HEK293 (cell line): Measurements from ENCODE around the gene ATP5F1B.

ENCODE experiments used
- CTCF ChIA-PET: fragments of 350-600 bp; formaldehyde crosslinking; extraction: SDS; loops from one replicate; lab custom pipeline; 2021; ENCODE audit warnings: antibody characterized with exemption; lab: Yijun Ruan, JAX
- POLR2A ChIA-PET: fragments of 300-600 bp; formaldehyde crosslinking; extraction: SDS; loops from one replicate; lab custom pipeline; 2020; ENCODE audit warnings: antibody characterized with exemption, inconsistent platforms; lab: Yijun Ruan, JAX
- H3K27ac ChIP-seq: fragments of 200-500 bp; sonication (Bioruptor generic); 2 replicates; pipeline ENCODE4 v1.5.1; 2014; ENCODE audit warnings: low read depth, low read length, control low read depth, inconsistent platforms; ENCODE audit errors: extremely low read depth
- H3K36me3 ChIP-seq, 2 experiments: fragments of 200-500 bp in 1 of 2; sonication (Bioruptor generic) in 1 of 2; 1 replicate in 1 of 2; 2 replicates in 1 of 2; pipeline ENCODE4 v1.5.1; 2014 to 2017; ENCODE audit warnings: inconsistent platforms in 2 of 2, low read length in 2 of 2; ENCODE audit not compliant: control insufficient read depth in 2 of 2, insufficient read depth in 1 of 2
- H3K4me1 ChIP-seq: fragments of 200-500 bp; sonication (Bioruptor generic); 2 replicates; pipeline ENCODE4 v1.5.1; 2014; ENCODE audit warnings: mild to moderate bottlenecking, low read length, inconsistent platforms; ENCODE audit not compliant: control insufficient read depth, insufficient read depth
- H3K4me3 ChIP-seq: 2 replicates; pipeline ENCODE4 v1.5.1; 2011; ENCODE audit warnings: low read depth, mild to moderate bottlenecking, control low read depth, low read length, moderate library complexity
- H3K9me3 ChIP-seq: fragments of 200-500 bp; sonication (Bioruptor generic); 2 replicates; pipeline ENCODE4 v1.5.1; 2014; ENCODE audit warnings: low read depth, low read length, inconsistent platforms; ENCODE audit not compliant: control insufficient read depth, insufficient read depth
- SALL2 ChIP-seq: fragments of 450-650 bp; formaldehyde crosslinking; IDR thresholded peaks from 2 replicates; pipeline ENCODE4 v1.5.0; 2017; ENCODE audit warnings: missing biosample characterization, mild to moderate bottlenecking, missing genetic modification characterization, borderline replicate concordance
- SP7 ChIP-seq: fragments of 450-650 bp; formaldehyde crosslinking; IDR thresholded peaks from 2 replicates; pipeline ENCODE4 v1.5.1; 2016; ENCODE audit warnings: missing biosample characterization, missing genetic modification characterization
- ZNF23 ChIP-seq: fragments of 450-650 bp; formaldehyde crosslinking; IDR thresholded peaks from 2 replicates; pipeline ENCODE4 v1.5.1; 2016; ENCODE audit warnings: missing biosample characterization, missing genetic modification characterization, borderline replicate concordance
- ZNF292 ChIP-seq: fragments of 450-650 bp; formaldehyde crosslinking; IDR thresholded peaks from 2 replicates; pipeline ENCODE4 v1.5.1; 2016; ENCODE audit warnings: low read depth, missing biosample characterization, missing genetic modification characterization, borderline replicate concordance
- ZNF366 ChIP-seq: fragments of 450-650 bp; formaldehyde crosslinking; conservative IDR thresholded peaks from 2 replicates; pipeline ENCODE4 v1.5.1; 2016; ENCODE audit warnings: missing biosample characterization, missing genetic modification characterization
- ZNF423 ChIP-seq: fragments of 450-650 bp; formaldehyde crosslinking; IDR thresholded peaks from 2 replicates; pipeline ENCODE4 v1.5.1; 2016; ENCODE audit warnings: missing biosample characterization, missing genetic modification characterization
- ZNF48 ChIP-seq: fragments of 450-650 bp; formaldehyde crosslinking; IDR thresholded peaks from 2 replicates; pipeline ENCODE4 v1.5.1; 2016; ENCODE audit warnings: missing biosample characterization, missing genetic modification characterization
- ZNF555 ChIP-seq: fragments of 450-650 bp; formaldehyde crosslinking; conservative IDR thresholded peaks from 2 replicates; pipeline ENCODE4 v1.5.1; 2017; ENCODE audit warnings: missing biosample characterization, mild to moderate bottlenecking, missing genetic modification characterization, inconsistent platforms
- ZNF561 ChIP-seq: fragments of 450-650 bp; IDR thresholded peaks from 2 replicates; pipeline ENCODE4 v1.5.1; 2018; ENCODE audit warnings: missing biosample characterization, missing genetic modification characterization, borderline replicate concordance
- ZNF600 ChIP-seq: fragments of 450-650 bp; formaldehyde crosslinking; IDR thresholded peaks from 2 replicates; pipeline ENCODE4 v1.5.1; 2016; ENCODE audit warnings: missing biosample characterization, missing genetic modification characterization
- TF ChIP-seq, protein P1 (sequence below): fragments of 450-650 bp; formaldehyde crosslinking; IDR thresholded peaks from 2 replicates; pipeline ENCODE4 v1.5.1; 2016; ENCODE audit warnings: missing biosample characterization, missing genetic modification characterization
- TF ChIP-seq, protein P2 (sequence below): fragments of 450-650 bp; formaldehyde crosslinking; IDR thresholded peaks from 2 replicates; pipeline ENCODE4 v1.5.1; 2017; ENCODE audit warnings: missing biosample characterization, missing genetic modification characterization
- TF ChIP-seq, protein P3 (sequence below): fragments of 450-650 bp; formaldehyde crosslinking; IDR thresholded peaks from 2 replicates; pipeline ENCODE4 v1.5.1; 2016; ENCODE audit warnings: missing biosample characterization, missing genetic modification characterization

ATP5F1B gene

DNA sequence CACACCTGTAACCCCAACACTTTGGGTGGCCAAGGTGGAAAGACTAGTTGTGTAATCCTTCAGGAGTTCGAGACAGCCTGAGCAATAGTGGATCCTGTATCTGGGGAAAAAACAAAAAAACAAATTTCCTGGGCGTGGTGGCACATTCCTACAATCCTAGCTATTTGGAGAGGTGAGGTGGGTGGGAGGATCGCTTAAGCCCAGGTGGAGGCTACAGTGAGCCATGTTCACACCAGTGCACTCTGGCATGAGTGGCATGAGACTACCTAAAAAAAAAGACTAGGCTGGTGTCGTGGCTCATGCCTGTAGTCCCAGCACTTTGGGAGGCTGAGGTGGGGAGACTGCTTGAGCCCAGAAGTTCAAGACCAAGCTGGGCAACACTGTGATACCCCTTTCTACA is 25.1 kb upstream of the ATP5F1B start:
- CTCF ChIA-PET: interaction anchor here (0.7 to 2.8 kb wide), 5 partner anchors 13 to 91 kb away, joined by 3 to 12 read pairs (median 4); no protein-coding TSS in a partner anchor
- Histone ChIP-seq H3K4me1 (0 out of 2 replicates have a peak, but pooled peaks cover 2% of the 10 kb centered on the region), H3K27ac (peak overlapping the region; percentile 54; the same call in 1 of the 2 replicates), H3K4me3 (no peak overlapping the region), H3K9me3 (no peaks in the 10 kb centered on the region), H3K36me3 (peaks cover 76 to 84% of the 10 kb centered on the region in 2 experiments)
- TF ChIP-seq ZNF561 (tag by site-specific recombination): no peak
- TF ChIP-seq SP7: no peak
- no peak for TF ChIP-seq ZNF23 (tag by site-specific recombination)
- TF ChIP-seq, protein P1, sequence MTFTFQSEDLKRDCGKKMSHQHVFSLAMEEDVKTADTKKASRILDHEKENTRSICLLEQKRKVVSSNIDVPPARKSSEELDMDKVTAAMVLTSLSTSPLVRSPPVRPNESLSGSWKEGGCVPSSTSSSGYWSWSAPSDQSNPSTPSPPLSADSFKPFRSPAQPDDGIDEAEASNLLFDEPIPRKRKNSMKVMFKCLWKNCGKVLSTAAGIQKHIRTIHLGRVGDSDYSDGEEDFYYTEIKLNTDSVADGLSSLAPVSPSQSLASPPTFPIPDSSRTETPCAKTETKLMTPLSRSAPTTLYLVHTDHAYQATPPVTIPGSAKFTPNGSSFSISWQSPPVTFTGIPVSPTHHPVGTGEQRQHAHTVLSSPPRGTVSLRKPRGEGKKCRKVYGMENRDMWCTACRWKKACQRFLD (tag by site-specific recombination): no peak
- no peak for TF ChIP-seq ZNF366
- POLR2A ChIA-PET: interaction anchor here (1.1 kb wide), 1 partner anchor 54 kb away, joined by 3 read pairs; the partner anchor contains the start of gene NACA

DNA sequence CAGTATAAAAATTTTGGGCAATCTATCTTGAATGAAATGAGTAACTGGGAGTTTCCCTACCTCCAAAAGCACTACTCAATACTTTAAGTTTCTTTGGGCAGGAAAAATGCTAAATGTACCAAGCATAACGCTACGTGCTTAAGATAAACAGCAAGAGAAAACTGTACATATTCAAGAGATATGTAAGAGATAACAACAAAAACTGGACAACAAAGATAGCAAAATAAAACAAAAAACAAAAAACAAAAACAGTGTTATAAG is 22.3 kb upstream of the ATP5F1B start:
- Histone ChIP-seq H3K27ac (no peak overlapping the region), H3K36me3 (peaks cover 81 to 97% of the 10 kb centered on the region in 2 experiments), H3K4me3 (no peak overlapping the region), H3K4me1 (0 out of 2 replicates have a peak, but pooled peaks cover 2% of the 10 kb centered on the region), H3K9me3 (no peaks in the 10 kb centered on the region)
- 0 out of 2 replicates have a peak, but pooled peaks have one; percentile 14 for TF ChIP-seq ZNF600
- no peak for TF ChIP-seq ZNF423 (tag by site-specific recombination)
- POLR2A ChIA-PET: interaction anchor here (0.9 to 1.3 kb wide), 2 partner anchors 31 to 57 kb away, joined by 3 to 6 read pairs; partner anchors contain the start of gene NACA
- CTCF ChIA-PET: interaction anchor here (1.6 kb wide), 1 partner anchor 10 kb away, joined by 3 read pairs; no protein-coding TSS in a partner anchor

DNA sequence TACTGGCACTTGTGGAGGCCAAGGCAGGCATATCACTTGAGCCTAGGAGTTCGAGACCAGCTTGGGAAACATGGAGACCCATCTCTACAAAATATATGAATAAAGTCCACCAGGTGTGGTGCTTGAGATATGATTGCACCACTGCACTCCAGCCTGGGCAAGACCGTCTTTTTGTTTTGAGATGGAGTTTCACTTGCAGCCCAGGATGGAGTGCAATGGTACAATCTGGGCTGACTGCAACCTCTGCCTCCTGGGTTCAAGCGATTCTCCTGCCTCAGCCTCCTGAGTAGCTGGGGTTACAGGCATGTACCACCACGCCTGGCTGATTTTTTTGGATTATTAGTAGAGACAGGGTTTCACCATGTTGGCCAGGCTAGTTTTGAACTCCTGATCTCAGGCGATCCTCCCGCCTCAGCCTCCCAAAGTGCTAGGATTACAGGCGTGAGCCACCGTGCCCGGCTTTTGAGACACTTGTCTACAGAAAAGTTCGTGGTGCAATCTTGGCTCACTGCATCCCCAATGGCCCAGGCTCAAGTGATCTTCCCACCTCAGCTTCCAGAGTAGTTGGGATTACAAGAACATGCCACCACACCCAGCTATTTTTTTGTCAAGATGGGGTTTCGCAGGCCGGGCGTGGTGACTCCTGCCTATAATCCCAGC is 16.3 kb upstream of the ATP5F1B start:
- Histone ChIP-seq H3K4me1 (no peaks in the 10 kb centered on the region), H3K36me3 (peaks cover 27 to 49% of the 10 kb centered on the region in 2 experiments), H3K4me3 (no peak overlapping the region), H3K27ac (no peak overlapping the region), H3K9me3 (no peaks in the 10 kb centered on the region)
- CTCF ChIA-PET: interaction anchor here (1.0 to 1.8 kb wide), 3 partner anchors 8 to 26 kb away, joined by 4 to 5 read pairs (median 4); no protein-coding TSS in a partner anchor
- TF ChIP-seq ZNF555: no peak
- TF ChIP-seq, protein P2, sequence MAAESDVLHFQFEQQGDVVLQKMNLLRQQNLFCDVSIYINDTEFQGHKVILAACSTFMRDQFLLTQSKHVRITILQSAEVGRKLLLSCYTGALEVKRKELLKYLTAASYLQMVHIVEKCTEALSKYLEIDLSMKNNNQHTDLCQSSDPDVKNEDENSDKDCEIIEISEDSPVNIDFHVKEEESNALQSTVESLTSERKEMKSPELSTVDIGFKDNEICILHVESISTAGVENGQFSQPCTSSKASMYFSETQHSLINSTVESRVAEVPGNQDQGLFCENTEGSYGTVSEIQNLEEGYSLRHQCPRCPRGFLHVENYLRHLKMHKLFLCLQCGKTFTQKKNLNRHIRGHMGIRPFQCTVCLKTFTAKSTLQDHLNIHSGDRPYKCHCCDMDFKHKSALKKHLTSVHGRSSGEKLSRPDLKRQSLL: peak; percentile 52; the same call in 1 of the 2 replicates
- POLR2A ChIA-PET: interaction anchor here (0.7 to 2.2 kb wide), 5 partner anchors 13 to 449 kb away, joined by 3 to 8 read pairs (median 3); partner anchors contain the start of genes PTGES3 and STAT6

DNA sequence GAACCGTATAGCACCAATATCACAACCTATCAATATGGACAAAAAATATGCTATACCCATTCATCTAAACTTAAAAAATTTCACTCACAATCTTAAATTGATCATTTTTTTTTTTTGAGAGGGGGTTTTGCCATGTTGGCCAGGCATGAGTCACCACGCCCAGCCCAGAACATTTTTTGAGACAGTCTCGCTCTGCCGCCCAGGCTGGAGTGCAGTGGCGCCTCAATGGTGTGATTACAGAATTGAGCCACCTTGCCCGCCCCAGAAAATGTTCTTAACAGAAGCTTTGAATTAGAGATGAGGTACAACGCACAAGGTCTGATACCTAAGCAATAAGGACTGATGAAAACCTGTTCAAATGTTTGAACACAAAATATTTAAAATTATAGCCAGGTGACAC is 15.8 kb upstream of the ATP5F1B start:
- peaks cover 21 to 44% of the 10 kb centered on the region in 2 experiments for H3K36me3 ChIP-seq
- H3K9me3 ChIP-seq: no peaks in the 10 kb centered on the region
- no peaks in the 10 kb centered on the region for H3K4me1 ChIP-seq
- ChIA-PET POLR2A (interaction anchor here (1.1 to 2.2 kb wide), 2 partner anchors 23 to 27 kb away, joined by 3 to 8 read pairs; partner anchors contain the start of gene PTGES3), CTCF (interaction anchor here (0.6 to 1.8 kb wide), 5 partner anchors 8 to 450 kb away, joined by 3 to 5 read pairs (median 4); partner anchors contain the start of gene STAT6)
- TF ChIP-seq SALL2 (tag by site-specific recombination) (no peak), ZNF600 (0 out of 2 replicates have a peak, but pooled peaks have one; percentile 14), ZNF48 (no peak), ZNF292 (tag by site-specific recombination) (no peak)
- TF ChIP-seq, protein P3, sequence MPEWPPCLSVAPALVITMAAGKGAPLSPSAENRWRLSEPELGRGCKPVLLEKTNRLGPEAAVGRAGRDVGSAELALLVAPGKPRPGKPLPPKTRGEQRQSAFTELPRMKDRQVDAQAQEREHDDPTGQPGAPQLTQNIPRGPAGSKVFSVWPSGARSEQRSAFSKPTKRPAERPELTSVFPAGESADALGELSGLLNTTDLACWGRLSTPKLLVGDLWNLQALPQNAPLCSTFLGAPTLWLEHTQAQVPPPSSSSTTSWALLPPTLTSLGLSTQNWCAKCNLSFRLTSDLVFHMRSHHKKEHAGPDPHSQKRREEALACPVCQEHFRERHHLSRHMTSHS (tag by site-specific recombination): no peak
- no peak overlapping the region for H3K4me3 ChIP-seq
- no peak overlapping the region for H3K27ac ChIP-seq
